Left ventricle myocardium superior (tissue), 1 donor: ENCODE measurements around the gene TMEM221. TPM values are rescaled to one million over a fixed set of nuclear protein-coding genes. Genes with fewer than 3 reads are reported as not detected.
"Not testable (repeated sequence)": the region's sequence is repeated elsewhere in the genome, so short reads cannot be mapped to it uniquely, and the experiment has no call there.

Experiments used
- ATAC-seq: fragments of 200-7000 bp; cut with Tn5 transposase; one replicate; pipeline ENCODE4 v1.9.1; 2020; ENCODE audit warnings: mild to moderate bottlenecking, moderate library complexity
- DNase-seq: peaks from one replicate; pipeline ENCODE4 v3.0.0-alpha.2; 2020
- intact Hi-C: fragments of 100-400 bp; cut with micrococcal nuclease; formaldehyde crosslinking; loops from one replicate; pipeline ENCODE4 v1.11.0; 2022
- total RNA-seq: library from RNA; stranded (reverse); fragmentation: NEBNext Ultra II Directional; extraction: Animal tissue kit (Norgen Biotek cat#: 25700); gene quantifications from one replicate; pipeline ENCODE4 v1.2.1, GENCODE V29; 2021
- donor health status: DM: no; HTN: yes; CAD: no; lungs with severe emphysema.

TMEM221 gene
- total RNA-seq, 1 donor from 2014 or later: not detected

- intact Hi-C loops: no loop called here
- DNase-seq (peak; percentile 85), ATAC-seq (peak; percentile 85)
Observed at GRCh38 chr19:17475541-17476115, 27.2 kb upstream of the TMEM221 start.

- intact Hi-C loops, DNase-seq, ATAC-seq: not testable (repeated sequence)
Observed at GRCh38 chr19:17475011-17475540, 26.6 kb upstream of the TMEM221 start.

- no peak for DNase-seq
- ATAC-seq: no peak
- intact Hi-C loops: no loop called here
Observed at GRCh38 chr19:17473041-17473440, 24.6 kb upstream of the TMEM221 start.

- ATAC-seq (no peak), DNase-seq (no peak)
- intact Hi-C loops: no loop called here
Observed at GRCh38 chr19:17471410-17472125, 23.1 kb upstream of the TMEM221 start.

GRCh38 chr19:17470068-17470841 is 21.8 kb upstream of the TMEM221 start, which contains the start of gene SLC27A1:
SLC27A1 (plus strand) TSS chr19:17470524; CDS start chr19:17470541, 17 bp downstream.
- ATAC-seq (peak; percentile 81), DNase-seq (peak; percentile 99)
- intact Hi-C loops: no loop called here

- DNase-seq (peak; percentile 96), ATAC-seq (peak; percentile 79)
Observed at GRCh38 chr19:17469481-17470067, 21.1 kb upstream of the TMEM221 start.

GRCh38 chr19:17469092-17469480 is 20.6 kb upstream of the TMEM221 start:
- DNase-seq: no peak
- intact Hi-C loops: no loop called here
- no peak for ATAC-seq

More at GRCh38 chr19:17469481-17470067, 21.1 kb upstream of the TMEM221 start:
- intact Hi-C loops: no loop called here

GRCh38 chr19:17468302-17469091 is 20.0 kb upstream of the TMEM221 start:
- DNase-seq (peak; percentile 91), ATAC-seq (peak; percentile 58)
- intact Hi-C loops: no loop called here

GRCh38 chr19:17467471-17468301 is 19.2 kb upstream of the TMEM221 start:
- intact Hi-C loops: no loop called here
- ATAC-seq (no peak), DNase-seq (no peak)

- ATAC-seq (no peak), DNase-seq (no peak)
- intact Hi-C loops: no loop called here
Observed at GRCh38 chr19:17466487-17466850, 18.0 kb upstream of the TMEM221 start.

- intact Hi-C loops: no loop called here
- DNase-seq (no peak), ATAC-seq (no peak)
Observed at GRCh38 chr19:17460372-17461230, 12.1 kb upstream of the TMEM221 start, which contains the start of gene NXNL1. NXNL1 (minus strand) TSS chr19:17460926; CDS start chr19:17460869, 57 bp downstream.

- ATAC-seq (no peak), DNase-seq (no peak)
- intact Hi-C loops: no loop called here
Observed at GRCh38 chr19:17458970-17459369, 10.5 kb upstream of the TMEM221 start.

- ATAC-seq (no peak), DNase-seq (no peak)
- intact Hi-C loops: no loop called here
Observed at GRCh38 chr19:17457616-17458015, 9.1 kb upstream of the TMEM221 start.

GRCh38 chr19:17456127-17456526 is 7.7 kb upstream of the TMEM221 start:
- ATAC-seq (no peak), DNase-seq (no peak)
- intact Hi-C loops: no loop called here

GRCh38 chr19:17455308-17456123 is 7.0 kb upstream of the TMEM221 start:
- DNase-seq (no peak), ATAC-seq (no peak)
- intact Hi-C loops: no loop called here

GRCh38 chr19:17454576-17455071 is 6.2 kb upstream of the TMEM221 start:
- intact Hi-C loops: no loop called here
- ATAC-seq (no peak), DNase-seq (no peak)
